Caco-2 (cell line): ENCODE measurements around the gene COLEC11. TPM values are rescaled to one million over a fixed set of nuclear protein-coding genes. Genes with fewer than 3 reads are reported as not detected.

Source experiments
- BruUV-seq: library from RNA; stranded (reverse); fragments of 400-500 nt; replicated peaks from 2 replicates; lab custom pipeline; 2021; lab: Mats Ljungman, UMichigan
- CTCF ChIA-PET: fragments of 300-600 bp; sonication (Branson Sonifier 250); formaldehyde crosslinking; loops from one replicate; lab custom pipeline; 2022; ENCODE audit warnings: antibody characterized with exemption; lab: Charles Lee
- POLR2A ChIA-PET: fragments of 300-600 bp; sonication (Branson Sonifier 250); formaldehyde crosslinking; loops from one replicate; lab custom pipeline; 2022; ENCODE audit warnings: antibody characterized with exemption; lab: Charles Lee
- DNase-seq, 2 experiments: peaks; one replicate each; pipeline versions ENCODE4 v3.0.0 to v3.0.0-alpha.2; 2020 to 2022
- H3K27me3 ChIP-seq: replicated peaks from 2 replicates; pipeline ENCODE4 v1.6.0; 2011; ENCODE audit warnings: low read length; ENCODE audit not compliant: control insufficient read depth, insufficient read depth
- H3K36me3 ChIP-seq: 2 replicates; pipeline ENCODE4 v1.5.1; 2011; ENCODE audit warnings: low read length; ENCODE audit not compliant: control insufficient read depth, insufficient read depth
- H3K4me1 ChIP-seq: fragments of 250-450 bp; sonication (Bioruptor Pico); 2 replicates; pipeline ENCODE4 v1.5.1; 2020; ENCODE audit warnings: mild to moderate bottlenecking
- H3K4me3 ChIP-seq: 2 replicates; pipeline ENCODE4 v1.5.1; 2011; ENCODE audit warnings: low read depth, mild to moderate bottlenecking, control low read depth, low read length
- H3K9me3 ChIP-seq: fragments of 250-450 bp; sonication (Bioruptor Pico); 2 replicates; pipeline ENCODE4 v1.5.1; 2020; ENCODE audit warnings: mild to moderate bottlenecking, moderate library complexity
- H3K27ac Mint-ChIP-seq: one replicate; pipeline ENCODE4 v1.8.0; 2022; ENCODE audit warnings: mixed read lengths; ENCODE audit not compliant: unreplicated experiment
- H3K27me3 Mint-ChIP-seq: one replicate; pipeline ENCODE4 v1.8.0; 2022; ENCODE audit warnings: mixed read lengths; ENCODE audit not compliant: insufficient read depth, unreplicated experiment
- H3K36me3 Mint-ChIP-seq: one replicate; pipeline ENCODE4 v1.8.0; 2022; ENCODE audit warnings: mild to moderate bottlenecking, mixed read lengths; ENCODE audit not compliant: insufficient read depth, unreplicated experiment
- H3K4me1 Mint-ChIP-seq: one replicate; pipeline ENCODE4 v1.8.0; 2022; ENCODE audit warnings: low read depth, mixed read lengths; ENCODE audit not compliant: unreplicated experiment
- H3K4me3 Mint-ChIP-seq: one replicate; pipeline ENCODE4 v1.8.0; 2022; ENCODE audit warnings: mild to moderate bottlenecking, moderate library complexity, mixed read lengths; ENCODE audit not compliant: unreplicated experiment
- H3K9me3 Mint-ChIP-seq: one replicate; pipeline ENCODE4 v1.8.0; 2022; ENCODE audit warnings: mixed read lengths; ENCODE audit not compliant: unreplicated experiment
- CTCF ChIP-seq, 2 experiments: fragments of 200-600 bp in 1 of 2; IDR thresholded peaks; 1 replicate in 1 of 2; 2 replicates in 1 of 2; pipeline versions ENCODE4 v1.5.1 to v1.8.0; 2011 to 2022; ENCODE audit warnings: antibody characterized with exemption in 1 of 2, control low read depth in 1 of 2, inconsistent platforms in 1 of 2, low read depth in 1 of 2, low read length in 1 of 2, mild to moderate bottlenecking in 1 of 2, moderate library complexity in 1 of 2; ENCODE audit not compliant: insufficient read depth in 1 of 2, severe bottlenecking in 1 of 2, unreplicated experiment in 1 of 2
- intact Hi-C: fragments of 100-400 bp; cut with micrococcal nuclease; formaldehyde crosslinking; loops from one replicate; pipeline ENCODE4 v1.10.0; 2022; ENCODE audit not compliant: unreplicated experiment
- total RNA-seq: library from RNA; stranded (reverse); gene quantifications from 2 replicates; pipeline ENCODE4 v1.2.3, GENCODE V29; 2022

The COLEC11 gene
- total RNA-seq, 1 experiment from 2014 or later = not detected

DNA sequence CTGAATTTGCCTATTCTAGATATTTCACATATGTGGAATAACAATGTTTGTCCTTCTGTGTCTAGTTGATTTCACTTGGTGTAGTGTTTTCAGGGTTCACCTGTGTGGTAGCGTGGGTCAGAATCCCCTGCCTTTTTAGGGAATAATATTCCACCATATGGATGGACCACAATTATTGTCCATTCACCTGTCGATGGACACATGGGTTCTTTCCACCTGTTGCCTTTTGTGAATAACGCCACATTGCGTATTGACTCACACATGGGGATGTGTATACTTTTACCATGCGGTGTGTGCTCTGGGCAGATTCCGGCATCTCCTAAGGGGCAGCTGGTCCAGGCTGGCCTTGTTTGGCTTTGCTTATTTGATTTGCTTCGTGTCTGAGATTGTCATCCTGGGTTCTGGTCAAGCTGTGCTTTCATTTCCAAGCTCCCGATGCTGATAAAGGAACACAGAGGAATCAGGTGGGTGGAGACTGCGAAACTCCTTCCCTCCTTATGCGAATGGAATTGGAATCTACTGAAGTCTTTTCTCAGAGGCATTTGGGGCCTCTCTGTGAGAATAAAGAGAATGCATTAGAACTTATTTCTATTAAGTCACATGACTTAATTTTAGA is 44.2 kb downstream of the COLEC11 start:
- no peak for DNase-seq
- H3K27me3 Mint-ChIP-seq = no peaks in the 10 kb centered on the region
- BruUV-seq = no TSS peak
- Histone ChIP-seq H3K4me3 (no peak overlapping the region), H3K27me3 (no peaks in the 10 kb centered on the region), H3K9me3 (no peaks in the 10 kb centered on the region), H3K36me3 (no peaks in the 10 kb centered on the region), H3K4me1 (no peaks in the 10 kb centered on the region)
- no peak overlapping the region for H3K27ac Mint-ChIP-seq
- no peak for TF ChIP-seq CTCF (IDR thresholded peaks at IDR 0.05; ENCODE audit: insufficient read depth in 1 of 2, low read depth in 1 of 2, low read length in 1 of 2, severe bottlenecking in 1 of 2, unreplicated experiment in 1 of 2)
- peaks cover 5% of the 10 kb centered on the region for H3K36me3 Mint-ChIP-seq
- H3K9me3 Mint-ChIP-seq = no peaks in the 10 kb centered on the region
- H3K4me3 Mint-ChIP-seq = no peak overlapping the region
- POLR2A ChIA-PET = no interaction called here
- intact Hi-C loops = no loop called here
- no peaks in the 10 kb centered on the region for H3K4me1 Mint-ChIP-seq
- CTCF ChIA-PET = no interaction called here

DNA sequence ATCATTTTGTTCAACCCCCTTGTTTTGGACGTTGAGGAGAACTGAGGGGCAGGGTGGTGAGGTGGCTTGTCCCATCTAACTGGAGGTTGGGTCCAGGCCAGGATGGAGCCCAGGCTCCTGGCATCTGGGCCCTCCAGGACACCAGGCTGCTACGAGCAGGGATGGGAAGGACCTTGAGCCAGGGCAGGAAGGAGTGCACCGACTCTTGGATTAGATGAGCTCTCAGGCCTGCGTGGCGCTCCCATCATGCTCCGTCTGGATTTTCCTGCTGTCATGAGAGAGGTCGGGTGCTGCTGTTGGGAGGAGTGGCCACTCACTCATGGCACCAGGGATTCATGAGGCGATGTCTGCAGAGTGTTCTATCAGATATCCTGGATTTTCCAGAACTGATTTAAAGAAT is 44.7 kb downstream of the COLEC11 start:
- Mint-ChIP-seq H3K9me3 (no peaks in the 10 kb centered on the region), H3K4me3 (no peak overlapping the region), H3K4me1 (no peaks in the 10 kb centered on the region), H3K27ac (no peak overlapping the region), H3K27me3 (no peaks in the 10 kb centered on the region), H3K36me3 (peaks cover 5% of the 10 kb centered on the region)
- H3K27me3 ChIP-seq = no peaks in the 10 kb centered on the region
- H3K4me3 ChIP-seq = no peak overlapping the region
- ChIA-PET POLR2A (no interaction called here), CTCF (no interaction called here)
- H3K36me3 ChIP-seq = no peaks in the 10 kb centered on the region
- H3K4me1 ChIP-seq = 0 out of 2 replicates have a peak, but pooled peaks cover 1% of the 10 kb centered on the region
- intact Hi-C loops = no loop called here
- DNase-seq = no peak
- no peaks in the 10 kb centered on the region for H3K9me3 ChIP-seq
- TF ChIP-seq CTCF (IDR thresholded peaks at IDR 0.05; ENCODE audit: insufficient read depth in 1 of 2, low read depth in 1 of 2, low read length in 1 of 2, severe bottlenecking in 1 of 2, unreplicated experiment in 1 of 2) = no peak
- BruUV-seq = no TSS peak

DNA sequence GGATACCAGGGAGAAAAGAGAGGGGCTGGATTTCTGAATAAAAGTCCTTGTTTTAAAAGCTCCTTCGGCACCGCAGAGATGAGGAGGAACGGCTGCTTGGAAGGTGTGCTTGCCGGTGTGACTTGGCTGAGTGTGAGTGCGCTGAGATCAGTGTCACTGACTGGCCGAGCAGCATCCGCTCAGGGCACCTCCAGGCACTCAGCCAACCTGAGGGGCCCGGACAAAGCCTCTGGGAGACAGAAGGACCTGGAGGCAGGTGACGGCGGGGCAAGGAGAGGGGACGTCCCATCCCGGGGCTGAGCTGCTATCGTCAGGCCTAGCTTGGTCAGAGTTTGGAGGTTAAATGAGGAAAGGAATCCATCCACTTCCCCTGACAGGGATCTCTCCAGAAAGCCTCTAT is 46.3 kb downstream of the COLEC11 start:
- Histone ChIP-seq H3K9me3 (no peaks in the 10 kb centered on the region), H3K4me1 (peaks cover 15% of the 10 kb centered on the region), H3K36me3 (no peaks in the 10 kb centered on the region), H3K27me3 (no peaks in the 10 kb centered on the region), H3K4me3 (no peak overlapping the region)
- H3K27ac Mint-ChIP-seq = no peak overlapping the region
- intact Hi-C loops = no loop called here
- CTCF ChIA-PET = no interaction called here
- POLR2A ChIA-PET = no interaction called here
- H3K36me3 Mint-ChIP-seq = peaks cover 5% of the 10 kb centered on the region
- H3K9me3 Mint-ChIP-seq = no peaks in the 10 kb centered on the region
- no peak for TF ChIP-seq CTCF (IDR thresholded peaks at IDR 0.05; ENCODE audit: insufficient read depth in 1 of 2, low read depth in 1 of 2, low read length in 1 of 2, severe bottlenecking in 1 of 2, unreplicated experiment in 1 of 2)
- H3K4me1 Mint-ChIP-seq = peaks cover 12% of the 10 kb centered on the region
- peak in 1 of 2 experiments; percentile 23 for DNase-seq
- no peaks in the 10 kb centered on the region for H3K27me3 Mint-ChIP-seq
- no peak overlapping the region for H3K4me3 Mint-ChIP-seq
- no TSS peak for BruUV-seq
